Activated naive CD8-positive, alpha-beta T cell treated with anti-CD3 and anti-CD28 coated beads, Interleukin-2, amount 50 U/mL, for 16 hours (primary cell): ENCODE results near the gene CLPTM1L.
A peak's percentile ranks its signal among the peaks of the same experiment; 100 is the strongest.

Experiments
- DNase-seq: peaks from one replicate; pipeline ENCODE4 v3.0.0-alpha.2; 2020; ENCODE audit warnings: low read depth, low spot score

Gene CLPTM1L, protein sequence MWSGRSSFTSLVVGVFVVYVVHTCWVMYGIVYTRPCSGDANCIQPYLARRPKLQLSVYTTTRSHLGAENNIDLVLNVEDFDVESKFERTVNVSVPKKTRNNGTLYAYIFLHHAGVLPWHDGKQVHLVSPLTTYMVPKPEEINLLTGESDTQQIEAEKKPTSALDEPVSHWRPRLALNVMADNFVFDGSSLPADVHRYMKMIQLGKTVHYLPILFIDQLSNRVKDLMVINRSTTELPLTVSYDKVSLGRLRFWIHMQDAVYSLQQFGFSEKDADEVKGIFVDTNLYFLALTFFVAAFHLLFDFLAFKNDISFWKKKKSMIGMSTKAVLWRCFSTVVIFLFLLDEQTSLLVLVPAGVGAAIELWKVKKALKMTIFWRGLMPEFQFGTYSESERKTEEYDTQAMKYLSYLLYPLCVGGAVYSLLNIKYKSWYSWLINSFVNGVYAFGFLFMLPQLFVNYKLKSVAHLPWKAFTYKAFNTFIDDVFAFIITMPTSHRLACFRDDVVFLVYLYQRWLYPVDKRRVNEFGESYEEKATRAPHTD

DNA sequence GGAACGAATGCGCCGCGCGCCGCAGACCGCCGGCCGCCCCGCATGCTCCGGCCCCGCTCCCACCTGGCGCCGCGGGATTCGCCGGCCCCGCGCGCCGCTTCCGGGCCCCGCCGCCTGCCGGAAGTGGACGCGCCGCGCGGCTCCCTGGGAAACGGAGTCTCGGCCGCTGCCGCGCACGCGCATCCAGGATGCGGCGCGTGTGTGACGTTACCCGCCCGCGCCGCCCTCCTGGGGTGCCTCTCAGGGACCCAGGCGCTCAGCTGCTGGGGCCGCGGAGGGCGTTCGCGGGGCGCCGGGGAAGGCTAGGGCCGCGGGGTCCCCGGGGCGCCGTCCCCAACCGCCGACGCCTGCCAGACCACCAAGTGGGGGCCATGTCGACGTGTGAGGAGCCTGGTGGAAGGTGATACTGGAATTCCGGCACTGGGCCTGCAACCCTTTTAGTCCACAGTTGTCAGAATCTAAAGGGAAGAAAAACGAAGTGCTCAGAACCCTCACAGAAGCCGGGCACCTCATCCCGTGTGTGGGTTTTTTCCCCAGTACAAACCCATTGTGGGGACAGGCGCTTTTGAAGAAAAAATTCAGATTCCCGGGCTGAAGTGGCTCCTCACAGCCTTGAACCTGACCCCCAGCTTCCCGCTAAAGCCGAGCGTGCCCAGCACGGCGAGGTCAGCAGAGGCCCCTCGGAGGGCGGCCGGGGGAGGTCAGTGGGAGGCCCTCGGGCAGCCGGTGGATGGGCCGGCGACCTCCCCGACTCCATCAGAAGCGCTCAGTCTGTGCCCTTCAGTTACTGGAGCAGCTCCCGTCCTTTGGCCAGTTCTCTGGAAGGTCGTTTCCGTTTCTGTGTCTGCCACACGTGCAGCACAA lies at the start of gene CLPTM1L:
Gene CLPTM1L (minus strand): TSS at position 125 of the 864 bp plus-strand sequence. CDS start 258 bp downstream, outside the sequence.
- DNase-seq: peak; percentile 74

DNA sequence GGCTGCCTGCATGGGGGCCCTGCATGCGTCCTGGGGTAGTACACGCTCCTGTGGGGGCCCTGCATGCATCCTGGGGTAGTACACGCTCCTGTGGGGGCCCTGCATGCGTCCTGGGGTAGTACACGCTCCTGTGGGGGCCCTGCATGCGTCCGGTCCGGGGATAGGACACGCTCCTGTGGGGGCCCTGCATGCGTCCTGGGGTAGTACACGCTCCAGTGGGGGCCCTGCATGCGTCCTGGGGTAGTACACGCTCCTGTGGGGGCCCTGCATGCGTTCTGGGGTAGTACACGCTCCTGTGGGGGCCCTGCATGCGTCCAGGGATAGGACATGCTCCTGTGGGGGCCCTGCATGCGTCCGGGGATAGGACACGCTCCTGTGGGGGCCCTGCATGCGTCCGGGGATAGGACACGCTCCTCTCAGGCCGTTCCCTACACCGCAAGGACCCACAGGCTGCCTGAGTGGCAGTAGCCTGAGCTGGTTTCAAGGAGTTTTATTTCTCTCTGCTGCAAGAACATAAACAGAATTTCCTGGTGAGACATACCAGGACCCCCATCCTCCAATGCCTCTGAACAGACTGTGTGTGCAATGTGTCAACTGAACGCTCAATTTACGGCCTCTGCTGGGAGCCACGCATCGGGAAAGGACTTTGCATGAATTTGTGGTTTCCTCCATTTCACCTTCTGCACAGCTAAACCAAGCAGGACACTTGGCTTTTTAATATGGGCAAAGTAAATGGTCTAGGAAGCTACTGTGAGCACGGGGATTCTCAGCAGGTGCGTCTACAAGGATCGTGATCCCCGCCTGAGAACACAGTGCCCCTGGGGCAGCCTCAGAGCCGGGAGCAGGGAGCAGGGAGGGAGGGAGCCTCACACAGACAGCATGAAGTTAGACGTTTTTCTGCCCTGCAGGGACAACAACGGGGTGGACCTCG lies 48.9 kb upstream of the CLPTM1L start:
- no peak for DNase-seq

DNA sequence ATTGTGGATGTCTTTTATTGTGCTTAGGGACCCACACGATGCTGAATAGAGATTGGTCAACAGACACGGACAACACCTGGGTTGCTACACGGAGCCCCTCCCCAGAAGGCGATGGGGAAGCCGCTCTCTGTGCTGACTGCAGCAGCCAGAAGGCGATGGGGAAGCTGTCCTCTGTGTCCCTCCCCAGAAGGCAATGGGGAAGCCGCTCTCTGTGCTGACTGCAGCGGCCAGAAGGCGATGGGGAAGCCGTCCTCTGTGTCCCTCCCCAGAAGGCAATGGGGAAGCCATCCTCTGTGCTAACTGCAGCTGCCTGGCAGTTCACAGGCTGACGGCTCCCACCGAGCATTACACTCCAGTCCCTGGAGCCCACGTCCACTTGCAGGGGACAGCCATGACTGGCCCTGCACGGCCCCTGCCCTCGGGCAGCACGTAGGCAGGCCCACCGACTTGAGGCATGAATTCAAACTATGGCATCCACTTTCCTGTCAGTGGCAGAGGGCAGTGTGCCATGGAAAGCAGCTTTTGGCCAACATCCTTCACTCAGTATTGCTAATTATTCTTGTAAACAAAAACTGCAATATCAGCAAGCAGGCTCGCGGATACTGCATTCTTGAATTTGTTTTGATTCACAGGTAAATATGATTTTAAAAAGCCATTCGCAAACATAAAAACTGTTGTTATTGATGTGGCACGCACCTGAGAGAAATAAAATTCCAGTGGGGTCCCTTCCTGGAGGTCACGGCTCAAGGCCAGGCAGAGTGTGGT lies 48.1 kb upstream of the CLPTM1L start:
- no peak for DNase-seq

DNA sequence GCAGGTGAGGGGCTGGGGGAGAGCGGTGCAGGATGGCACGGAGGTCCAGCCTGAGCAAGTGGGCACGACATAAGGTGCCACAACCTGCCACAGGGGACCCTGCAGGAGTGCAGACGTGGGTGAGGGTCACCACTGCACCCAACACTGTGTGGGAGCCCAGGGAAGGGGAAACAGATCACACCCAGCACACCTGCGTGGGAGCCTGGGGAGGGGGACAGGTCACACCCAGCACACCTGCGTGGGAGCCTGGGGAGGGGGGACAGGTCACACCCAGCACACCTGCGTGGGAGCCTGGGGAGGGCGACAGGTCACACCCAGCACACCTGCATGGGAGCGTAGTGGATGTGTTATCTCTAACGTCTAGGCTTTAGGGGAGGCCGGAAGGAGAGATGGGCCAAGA lies 47.4 kb upstream of the CLPTM1L start:
- DNase-seq: no peak

DNA sequence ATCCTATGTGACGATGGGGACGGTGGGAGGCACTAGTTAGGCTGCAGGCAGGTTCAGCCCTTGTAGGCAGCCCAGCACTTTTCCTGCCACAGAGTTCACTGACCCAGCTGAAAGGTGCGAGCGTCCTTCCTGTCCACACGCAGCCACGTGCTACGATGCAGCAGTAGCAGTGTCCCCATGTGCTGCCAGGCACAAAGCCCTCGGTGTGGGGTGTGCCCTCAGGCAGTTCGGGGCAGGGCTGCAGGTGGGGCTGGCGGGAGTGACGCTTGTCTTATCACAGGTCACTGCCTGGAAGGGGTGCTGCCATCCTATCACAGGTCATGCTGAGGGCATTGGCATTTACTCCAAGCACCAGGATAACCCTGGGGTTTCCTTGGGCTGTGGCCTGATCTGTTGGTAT lies 46.8 kb upstream of the CLPTM1L start:
- no peak for DNase-seq

DNA sequence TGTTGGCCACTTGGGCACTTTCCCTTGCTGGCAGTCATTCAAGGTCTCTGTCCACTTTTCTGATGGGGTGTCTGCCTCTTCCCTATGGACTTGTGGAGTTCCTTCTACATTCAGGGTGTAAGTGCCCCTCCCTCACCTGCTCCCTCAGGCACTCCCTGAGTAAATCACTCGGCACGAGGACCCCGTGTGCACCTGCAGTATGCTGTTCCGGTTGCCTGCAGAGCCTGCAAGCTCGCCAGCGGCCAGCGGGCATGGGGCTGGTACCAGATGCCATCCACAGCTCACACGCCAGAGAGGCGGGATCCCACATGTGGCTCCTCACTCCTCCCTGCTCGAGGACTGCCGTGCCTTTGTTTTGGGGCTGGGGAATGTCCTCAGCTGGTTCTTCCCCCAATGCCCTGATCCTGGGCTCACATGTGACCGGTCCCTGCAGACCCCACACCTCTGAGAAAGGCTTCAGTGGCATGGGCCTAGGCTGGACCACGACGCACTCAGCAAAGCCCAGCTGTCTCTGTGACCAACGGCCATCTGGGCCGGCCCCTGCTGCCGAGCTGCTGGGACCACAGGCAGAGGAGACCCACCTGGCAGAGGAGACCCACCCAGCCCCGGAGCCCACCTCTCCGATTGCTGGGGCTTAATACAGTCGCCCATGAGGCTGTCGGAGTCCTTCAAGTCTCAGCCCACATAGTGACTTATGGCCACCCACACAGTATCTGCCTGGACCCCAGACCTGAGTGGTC lies 46.1 kb upstream of the CLPTM1L start:
- no peak for DNase-seq

DNA sequence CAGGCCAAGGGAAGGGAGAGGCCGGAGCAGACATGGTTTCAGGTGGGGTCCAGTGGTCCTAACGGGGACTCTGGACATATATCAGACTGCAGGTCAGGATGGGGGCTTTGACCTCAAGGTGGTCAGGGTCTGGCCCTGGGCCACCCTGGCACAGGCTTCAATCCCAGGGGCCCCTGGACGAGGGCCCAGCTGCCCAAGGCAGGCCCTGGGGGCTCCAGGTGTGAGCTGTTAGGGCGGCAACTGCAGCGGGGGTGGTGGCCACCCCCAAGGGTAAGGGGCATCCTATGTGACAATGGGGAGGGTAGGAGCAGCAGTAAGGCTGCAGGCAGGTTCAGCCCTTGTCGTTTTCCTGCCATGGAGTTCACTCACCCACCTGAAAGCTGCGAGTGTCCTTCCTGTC lies 45.4 kb upstream of the CLPTM1L start:
- DNase-seq: no peak

DNA sequence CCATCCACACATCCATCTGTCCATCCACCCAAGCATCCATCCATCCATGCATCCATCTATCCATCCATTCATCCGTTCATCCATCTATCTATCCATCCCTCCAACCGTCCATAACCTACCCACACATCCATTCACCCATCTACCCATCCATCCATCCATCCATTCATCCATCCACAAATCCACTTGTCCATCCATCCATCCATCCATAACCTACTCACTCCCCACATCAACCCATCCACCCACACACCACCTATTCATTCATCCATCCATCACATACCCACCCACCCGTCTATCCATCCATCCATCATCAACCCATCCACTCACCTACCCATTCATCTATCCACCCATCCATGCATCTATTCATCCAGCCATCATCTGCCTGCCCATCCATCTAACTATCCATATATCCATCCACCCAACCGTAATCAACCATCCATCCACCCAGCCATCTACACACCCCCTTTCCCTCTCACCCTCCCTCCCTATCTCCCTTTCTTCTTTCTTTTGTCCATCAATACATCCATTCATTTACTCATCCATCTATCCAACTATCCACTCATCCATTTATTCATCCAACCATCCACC lies 43.6 kb upstream of the CLPTM1L start:
- DNase-seq: no peak

DNA sequence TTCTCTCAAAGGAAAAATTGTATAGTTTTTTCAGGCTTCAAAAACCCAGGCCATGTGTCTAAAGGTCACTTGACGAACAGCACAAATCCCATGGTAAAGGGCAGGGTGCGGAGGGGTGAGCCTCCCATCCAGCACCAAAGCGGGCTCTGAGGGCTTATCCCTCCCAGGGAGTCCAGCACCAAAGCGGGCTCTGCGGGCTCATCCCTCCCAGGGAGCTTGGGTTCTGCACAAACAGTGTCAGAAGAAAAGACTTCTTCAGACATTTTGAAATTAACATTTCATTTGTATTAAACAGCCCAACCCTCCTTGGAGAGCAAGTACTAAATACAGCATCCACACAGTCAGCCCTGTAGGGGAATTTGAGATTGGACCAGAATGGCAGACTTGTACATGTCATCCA lies 43.0 kb upstream of the CLPTM1L start:
- DNase-seq: no peak

DNA sequence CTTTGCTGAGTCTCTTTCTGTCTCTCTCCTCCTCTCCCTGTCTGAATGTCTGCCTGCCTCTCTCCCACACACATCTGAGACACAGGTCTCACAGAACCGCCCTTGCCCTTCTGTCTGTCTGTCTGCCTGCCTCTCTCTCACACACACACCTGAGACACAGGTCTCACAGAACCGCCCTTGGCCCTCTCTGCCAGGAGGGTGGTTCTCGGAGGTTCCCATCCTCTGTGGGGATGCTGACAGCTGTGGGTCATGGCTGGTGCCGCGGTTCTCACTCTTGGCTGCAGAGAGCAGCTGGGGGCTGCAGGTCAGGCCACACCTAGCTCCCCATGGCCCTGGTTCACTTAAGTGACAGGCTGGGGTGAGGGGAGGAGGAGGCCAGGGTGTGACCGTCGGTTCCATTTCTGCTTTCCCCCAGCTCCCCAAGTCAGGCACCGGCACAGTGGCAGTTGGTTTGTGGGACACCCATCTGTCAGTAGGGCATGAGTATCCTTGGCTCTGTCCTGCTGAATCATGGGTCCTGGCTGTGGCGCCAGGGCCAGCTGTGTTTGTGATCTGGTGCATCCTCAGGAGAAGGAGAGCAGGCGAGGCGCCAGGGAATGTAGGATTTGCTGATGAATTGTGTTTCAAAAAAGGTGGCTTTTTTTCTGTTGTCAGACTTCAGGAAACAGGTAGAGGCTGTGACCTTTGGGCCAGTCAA lies 42.3 kb upstream of the CLPTM1L start:
- DNase-seq: no peak

DNA sequence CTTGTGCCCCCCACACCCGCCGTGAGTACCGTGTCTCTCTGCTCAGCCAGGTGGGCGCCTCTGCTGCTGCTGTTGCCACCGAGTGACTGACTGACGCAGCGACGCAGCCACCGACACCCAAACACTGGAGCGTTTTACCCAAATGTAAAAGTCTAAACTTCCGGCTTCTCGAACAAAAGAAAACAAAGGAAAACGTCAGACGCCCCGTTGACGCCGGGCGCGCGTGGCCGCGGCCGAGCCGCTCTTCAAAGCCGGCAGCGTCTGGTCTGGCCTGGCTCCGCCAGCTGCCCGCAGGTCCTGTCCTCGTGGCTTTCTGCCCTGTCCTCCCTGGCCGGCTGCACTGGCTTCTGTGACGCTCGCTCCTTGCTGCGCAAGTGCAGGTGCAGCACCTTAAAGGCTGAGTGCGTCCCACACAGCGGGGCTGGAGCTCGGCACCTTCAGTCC lies 41.4 kb upstream of the CLPTM1L start:
- peak; percentile 35 for DNase-seq

DNA sequence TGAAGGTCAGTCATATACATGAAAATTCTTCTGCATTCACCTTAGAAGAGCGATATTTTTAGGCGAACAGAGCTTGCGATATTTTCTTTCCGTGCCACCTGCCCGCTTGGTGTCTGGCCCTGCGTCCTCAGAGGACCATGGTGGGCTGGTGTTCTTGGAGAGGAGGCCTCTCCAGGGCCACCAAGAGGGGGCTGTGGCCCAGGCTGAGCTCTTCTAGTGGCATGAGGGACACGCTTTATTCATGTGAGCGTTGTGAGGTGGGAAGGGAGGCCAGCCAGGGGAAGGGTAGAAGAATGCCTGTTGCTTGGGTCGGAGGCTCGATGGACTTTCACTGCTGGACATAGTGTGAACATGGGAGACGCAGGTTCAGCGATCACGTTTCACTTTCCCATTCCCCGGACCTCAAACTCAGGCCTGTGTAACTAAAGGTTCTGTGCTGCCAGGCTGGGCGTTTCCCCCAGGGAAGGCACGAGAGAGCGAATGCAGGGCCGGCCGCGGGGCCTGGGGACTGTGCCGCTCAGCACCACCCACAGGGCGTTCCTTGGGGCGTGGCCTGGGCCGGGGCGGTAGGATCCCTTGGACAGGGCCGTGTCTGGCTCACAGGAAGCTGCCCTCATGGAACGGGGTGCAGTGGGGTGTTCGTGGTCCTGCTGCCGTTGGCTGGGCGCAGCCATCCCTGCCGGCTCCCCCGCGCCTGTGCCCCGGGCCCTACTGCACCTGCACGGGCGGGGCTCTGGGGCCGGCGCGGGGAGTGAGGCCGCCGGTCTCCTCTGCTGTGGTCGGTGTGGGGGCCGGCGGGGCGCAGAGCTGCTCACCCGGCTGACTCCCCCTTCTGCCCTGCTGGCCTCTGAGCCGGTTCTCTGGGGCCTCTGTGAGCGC lies 40.7 kb upstream of the CLPTM1L start:
- DNase-seq: peak; percentile 55

DNA sequence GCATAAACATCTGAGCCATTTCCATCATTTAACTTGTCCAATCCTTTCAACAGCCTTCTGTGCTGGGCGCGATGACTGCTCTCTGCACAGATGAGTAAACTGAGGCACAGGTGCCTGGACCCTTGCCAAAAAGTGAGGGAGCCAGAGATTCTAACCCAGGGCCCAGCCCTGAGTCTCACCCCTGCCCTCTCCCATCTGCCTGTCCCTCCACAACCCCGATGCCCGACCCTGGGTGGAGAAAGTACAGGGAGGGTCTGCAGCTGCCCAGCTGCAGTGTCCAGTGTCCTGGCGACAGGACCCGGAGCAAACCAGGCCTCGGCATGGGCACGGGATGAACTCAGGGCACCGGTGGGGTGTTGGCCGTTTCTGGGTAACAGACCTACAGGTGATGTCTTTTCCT lies 39.6 kb upstream of the CLPTM1L start:
- no peak for DNase-seq

DNA sequence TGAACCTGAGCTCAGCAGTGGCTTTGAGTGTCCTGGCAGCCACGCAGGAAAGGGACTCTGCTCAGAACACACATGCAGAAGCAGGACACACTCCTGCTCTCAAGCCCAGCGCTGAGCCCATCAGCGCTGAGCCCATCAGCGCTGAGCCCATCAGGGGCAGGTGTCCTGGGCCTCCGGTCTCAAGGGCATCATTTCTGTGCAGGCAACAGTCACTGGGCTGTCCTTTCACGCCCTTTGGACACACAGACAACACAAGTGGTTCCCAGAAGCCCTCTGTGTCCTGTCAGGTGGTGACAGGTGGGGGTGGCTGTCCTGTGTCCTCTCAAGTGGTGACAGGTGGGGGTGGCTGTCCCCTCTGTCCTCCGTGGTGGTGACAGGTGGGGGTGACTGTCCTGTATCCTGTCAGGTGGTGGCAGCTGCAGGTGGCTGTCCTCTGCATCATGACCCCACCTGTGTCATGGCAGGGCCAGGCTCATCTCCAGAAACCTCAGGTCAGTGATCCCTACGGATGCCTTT lies 39.0 kb upstream of the CLPTM1L start:
- no peak for DNase-seq

DNA sequence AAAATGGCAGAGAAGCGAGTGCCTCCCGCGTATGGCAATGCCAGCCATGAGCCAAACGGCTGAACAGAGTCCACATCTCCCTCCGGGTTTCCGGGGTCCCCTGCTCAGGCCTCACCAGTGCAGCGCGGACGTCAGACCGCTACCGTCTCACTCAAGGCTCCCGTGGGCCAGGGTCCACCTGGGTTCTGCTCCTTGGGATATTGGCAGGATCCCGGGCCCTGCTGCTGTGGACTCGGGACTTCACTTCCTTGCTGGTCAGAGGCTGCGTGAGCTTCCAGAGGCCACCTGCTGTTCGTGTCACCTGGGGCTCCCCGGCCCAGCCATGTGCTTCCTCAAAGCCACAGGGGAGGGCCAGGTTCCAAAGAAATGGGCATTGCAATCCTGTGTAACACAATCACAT lies 38.4 kb upstream of the CLPTM1L start:
- DNase-seq: no peak

DNA sequence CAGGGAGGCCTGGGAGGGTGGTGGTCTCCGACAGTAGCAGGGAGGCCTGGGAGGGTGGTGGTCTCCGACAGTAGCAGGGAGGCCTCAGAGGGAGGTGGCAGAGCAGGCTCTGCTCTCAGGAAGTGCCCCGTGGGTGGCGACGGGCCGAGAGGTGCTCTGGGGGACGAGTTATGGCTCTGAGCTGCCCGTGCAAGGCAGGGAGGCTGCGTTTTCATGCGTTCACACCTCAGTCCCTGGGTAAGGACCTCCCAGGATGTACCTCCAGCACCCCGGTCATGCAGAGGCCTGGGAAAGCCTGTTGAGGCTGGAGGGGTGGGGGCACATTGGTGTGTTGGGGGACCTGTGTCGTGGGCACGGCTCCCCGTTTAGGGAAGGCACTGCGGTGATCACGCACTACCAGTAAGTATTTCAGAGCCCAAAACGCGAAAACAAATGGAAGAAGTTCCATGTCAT lies 37.4 kb upstream of the CLPTM1L start:
- no peak for DNase-seq
